ENCODE measurements around the gene CCDC70.
"Not testable (repeated sequence)": the region's sequence is repeated elsewhere in the genome, so short reads cannot be mapped to it uniquely, and the experiment has no call there.

CCDC70 gene

GRCh38 chr13:51907040-51907732 lies 45.4 kb downstream of the CCDC70 start:
- H3K18ac ChIP-seq (ENCODE audit: low read length): no peak overlapping the region
- H4K8ac ChIP-seq (ENCODE audit: low read depth, low read length): no peak overlapping the region
- no peaks in the 10 kb centered on the region for H3K79me1 ChIP-seq (ENCODE audit: low read length)
- H3K56ac ChIP-seq (ENCODE audit: low read length): no peak overlapping the region
- H3K23ac ChIP-seq (ENCODE audit: low read length): no peak overlapping the region
- no peak overlapping the region for H2BK5ac ChIP-seq (ENCODE audit: low read length)
- H3K79me2 ChIP-seq (ENCODE audit: control insufficient read depth, insufficient read depth, low read length): no peaks in the 10 kb centered on the region
- no peak overlapping the region for H2AK5ac ChIP-seq (ENCODE audit: low read length)
- H4K5ac ChIP-seq (ENCODE audit: low read length): no peak overlapping the region
- H3K4me3 ChIP-seq (ENCODE audit: low read length): no peak overlapping the region
- no peaks in the 10 kb centered on the region for H3K36me3 ChIP-seq (ENCODE audit: control insufficient read depth, insufficient read depth, low read length)
- no peaks in the 10 kb centered on the region for H3K4me1 ChIP-seq (ENCODE audit: control insufficient read depth, low read depth, low read length)
- WGBS (ENCODE audit: extremely low coverage, insufficient coverage, low lambda C conversion rate): no CpG with 5 or more reads among the region's 8 CpGs
- H3K4me2 ChIP-seq (ENCODE audit: low read length): no peak overlapping the region
- no peak for DNase-seq
- H3K4ac ChIP-seq (ENCODE audit: low read depth, low read length): no peak overlapping the region
- H3K9ac ChIP-seq (ENCODE audit: low read length): no peak overlapping the region
- no peak overlapping the region for H3K27ac ChIP-seq (ENCODE audit: low read depth, low read length)
- H3K27me3 ChIP-seq (ENCODE audit: insufficient read depth, low read length, poor library complexity): no peaks in the 10 kb centered on the region
- H2BK120ac ChIP-seq (ENCODE audit: low read depth, low read length): no peak overlapping the region
- H2BK15ac ChIP-seq (replicated peaks; ENCODE audit: low read depth): no peak overlapping the region

- H3K27ac ChIP-seq (ENCODE audit: low read depth, low read length); H3K4me2 ChIP-seq (ENCODE audit: low read length); H3K9ac ChIP-seq (ENCODE audit: low read length); H2BK5ac ChIP-seq (ENCODE audit: low read length); H2BK15ac ChIP-seq (replicated peaks; ENCODE audit: low read depth); H3K23ac ChIP-seq (ENCODE audit: low read length); H3K79me1 ChIP-seq (ENCODE audit: low read length); H3K4me3 ChIP-seq (ENCODE audit: low read length); DNase-seq; H3K36me3 ChIP-seq (ENCODE audit: control insufficient read depth, insufficient read depth, low read length); H3K18ac ChIP-seq (ENCODE audit: low read length); H3K27me3 ChIP-seq (ENCODE audit: insufficient read depth, low read length, poor library complexity); H3K4me1 ChIP-seq (ENCODE audit: control insufficient read depth, low read depth, low read length); H2BK120ac ChIP-seq (ENCODE audit: low read depth, low read length); H3K79me2 ChIP-seq (ENCODE audit: control insufficient read depth, insufficient read depth, low read length); H4K5ac ChIP-seq (ENCODE audit: low read length); H4K8ac ChIP-seq (ENCODE audit: low read depth, low read length); H3K4ac ChIP-seq (ENCODE audit: low read depth, low read length); H2AK5ac ChIP-seq (ENCODE audit: low read length); H3K56ac ChIP-seq (ENCODE audit: low read length): not testable (repeated sequence)
- no CpG with 5 or more reads among the region's 5 CpGs for WGBS (ENCODE audit: extremely low coverage, insufficient coverage, low lambda C conversion rate)
Measured at GRCh38 chr13:51909265-51909664, 47.5 kb downstream of the CCDC70 start.

GRCh38 chr13:51910508-51910907 lies 48.7 kb downstream of the CCDC70 start:
- no peaks in the 10 kb centered on the region for H3K36me3 ChIP-seq (ENCODE audit: control insufficient read depth, insufficient read depth, low read length)
- H3K18ac ChIP-seq (ENCODE audit: low read length): no peak overlapping the region
- H3K79me2 ChIP-seq (ENCODE audit: control insufficient read depth, insufficient read depth, low read length): no peaks in the 10 kb centered on the region
- H2AK5ac ChIP-seq (ENCODE audit: low read length): no peak overlapping the region
- no peak overlapping the region for H3K9ac ChIP-seq (ENCODE audit: low read length)
- WGBS (ENCODE audit: extremely low coverage, insufficient coverage, low lambda C conversion rate): no CpG with 5 or more reads among the region's 12 CpGs
- H3K4me3 ChIP-seq (ENCODE audit: low read length): no peak overlapping the region
- H2BK5ac ChIP-seq (ENCODE audit: low read length): no peak overlapping the region
- no peak overlapping the region for H3K56ac ChIP-seq (ENCODE audit: low read length)
- no peak overlapping the region for H2BK15ac ChIP-seq (replicated peaks; ENCODE audit: low read depth)
- H3K27ac ChIP-seq (ENCODE audit: low read depth, low read length): no peak overlapping the region
- H3K4ac ChIP-seq (ENCODE audit: low read depth, low read length): no peak overlapping the region
- no peaks in the 10 kb centered on the region for H3K27me3 ChIP-seq (ENCODE audit: insufficient read depth, low read length, poor library complexity)
- no peak for DNase-seq
- no peaks in the 10 kb centered on the region for H3K79me1 ChIP-seq (ENCODE audit: low read length)
- no peak overlapping the region for H2BK120ac ChIP-seq (ENCODE audit: low read depth, low read length)
- no peaks in the 10 kb centered on the region for H3K4me1 ChIP-seq (ENCODE audit: control insufficient read depth, low read depth, low read length)
- no peak overlapping the region for H3K23ac ChIP-seq (ENCODE audit: low read length)
- no peak overlapping the region for H3K4me2 ChIP-seq (ENCODE audit: low read length)
- no peak overlapping the region for H4K5ac ChIP-seq (ENCODE audit: low read length)
- no peak overlapping the region for H4K8ac ChIP-seq (ENCODE audit: low read depth, low read length)

- no peak overlapping the region for H2BK120ac ChIP-seq (ENCODE audit: low read depth, low read length)
- H3K79me1 ChIP-seq (ENCODE audit: low read length): no peaks in the 10 kb centered on the region
- no peak overlapping the region for H3K4me3 ChIP-seq (ENCODE audit: low read length)
- H4K5ac ChIP-seq (ENCODE audit: low read length): no peak overlapping the region
- DNase-seq: no peak
- no peak overlapping the region for H3K56ac ChIP-seq (ENCODE audit: low read length)
- H3K9ac ChIP-seq (ENCODE audit: low read length): no peak overlapping the region
- no peaks in the 10 kb centered on the region for H3K27me3 ChIP-seq (ENCODE audit: insufficient read depth, low read length, poor library complexity)
- no peak overlapping the region for H3K27ac ChIP-seq (ENCODE audit: low read depth, low read length)
- no peak overlapping the region for H3K18ac ChIP-seq (ENCODE audit: low read length)
- no peak overlapping the region for H3K4ac ChIP-seq (ENCODE audit: low read depth, low read length)
- no peak overlapping the region for H2BK5ac ChIP-seq (ENCODE audit: low read length)
- no peaks in the 10 kb centered on the region for H3K36me3 ChIP-seq (ENCODE audit: control insufficient read depth, insufficient read depth, low read length)
- no peaks in the 10 kb centered on the region for H3K79me2 ChIP-seq (ENCODE audit: control insufficient read depth, insufficient read depth, low read length)
- no peak overlapping the region for H2AK5ac ChIP-seq (ENCODE audit: low read length)
- H3K4me1 ChIP-seq (ENCODE audit: control insufficient read depth, low read depth, low read length): no peaks in the 10 kb centered on the region
- H2BK15ac ChIP-seq (replicated peaks; ENCODE audit: low read depth): no peak overlapping the region
- H4K8ac ChIP-seq (ENCODE audit: low read depth, low read length): no peak overlapping the region
- WGBS (ENCODE audit: extremely low coverage, insufficient coverage, low lambda C conversion rate): no CpG with 5 or more reads among the region's 10 CpGs
- no peak overlapping the region for H3K23ac ChIP-seq (ENCODE audit: low read length)
- no peak overlapping the region for H3K4me2 ChIP-seq (ENCODE audit: low read length)
Measured at GRCh38 chr13:51912091-51912490, 50.3 kb downstream of the CCDC70 start.

- Histone ChIP-seq H2AK5ac (ENCODE audit: low read length) (no peak overlapping the region), H3K36me3 (ENCODE audit: control insufficient read depth, insufficient read depth, low read length) (no peaks in the 10 kb centered on the region), H2BK15ac (replicated peaks; ENCODE audit: low read depth) (no peak overlapping the region), H3K27me3 (ENCODE audit: insufficient read depth, low read length, poor library complexity) (no peaks in the 10 kb centered on the region), H2BK5ac (ENCODE audit: low read length) (no peak overlapping the region), H3K27ac (ENCODE audit: low read depth, low read length) (no peak overlapping the region), H3K4me3 (ENCODE audit: low read length) (no peak overlapping the region), H3K79me2 (ENCODE audit: control insufficient read depth, insufficient read depth, low read length) (no peaks in the 10 kb centered on the region), H3K4me1 (ENCODE audit: control insufficient read depth, low read depth, low read length) (no peaks in the 10 kb centered on the region), H3K23ac (ENCODE audit: low read length) (no peak overlapping the region), H4K5ac (ENCODE audit: low read length) (no peak overlapping the region), H4K8ac (ENCODE audit: low read depth, low read length) (no peak overlapping the region), H3K9ac (ENCODE audit: low read length) (no peak overlapping the region), H2BK120ac (ENCODE audit: low read depth, low read length) (no peak overlapping the region), H3K4me2 (ENCODE audit: low read length) (no peak overlapping the region), H3K79me1 (ENCODE audit: low read length) (no peaks in the 10 kb centered on the region), H3K56ac (ENCODE audit: low read length) (no peak overlapping the region), H3K18ac (ENCODE audit: low read length) (no peak overlapping the region), H3K4ac (ENCODE audit: low read depth, low read length) (no peak overlapping the region)
- no CpG with 5 or more reads among the region's 11 CpGs for WGBS (ENCODE audit: extremely low coverage, insufficient coverage, low lambda C conversion rate)
- no peak for DNase-seq
Measured at GRCh38 chr13:51912511-51913225, 50.9 kb downstream of the CCDC70 start.

Data from mesendoderm (in vitro differentiated cells).